DOHH2 (cell line): Measurements from ENCODE around the gene TNIP2.

Experiments used
- CTCF ChIP-seq: fragments of 200-600 bp; sonication (generic); IDR thresholded peaks from one replicate; pipeline ENCODE4 v1.5.1; 2014; ENCODE audit warnings: antibody characterized with exemption, mild to moderate bottlenecking, low read depth, low read length; ENCODE audit not compliant: poor library complexity, severe bottlenecking
- EZH2phosphoT487 ChIP-seq: fragments of 200-600 bp; sonication (generic); IDR thresholded peaks from 2 replicates; pipeline ENCODE4 v1.6.1; 2017; ENCODE audit warnings: borderline replicate concordance, mild to moderate bottlenecking, antibody characterized with exemption, low read length, moderate library complexity, mixed read lengths

DNA sequence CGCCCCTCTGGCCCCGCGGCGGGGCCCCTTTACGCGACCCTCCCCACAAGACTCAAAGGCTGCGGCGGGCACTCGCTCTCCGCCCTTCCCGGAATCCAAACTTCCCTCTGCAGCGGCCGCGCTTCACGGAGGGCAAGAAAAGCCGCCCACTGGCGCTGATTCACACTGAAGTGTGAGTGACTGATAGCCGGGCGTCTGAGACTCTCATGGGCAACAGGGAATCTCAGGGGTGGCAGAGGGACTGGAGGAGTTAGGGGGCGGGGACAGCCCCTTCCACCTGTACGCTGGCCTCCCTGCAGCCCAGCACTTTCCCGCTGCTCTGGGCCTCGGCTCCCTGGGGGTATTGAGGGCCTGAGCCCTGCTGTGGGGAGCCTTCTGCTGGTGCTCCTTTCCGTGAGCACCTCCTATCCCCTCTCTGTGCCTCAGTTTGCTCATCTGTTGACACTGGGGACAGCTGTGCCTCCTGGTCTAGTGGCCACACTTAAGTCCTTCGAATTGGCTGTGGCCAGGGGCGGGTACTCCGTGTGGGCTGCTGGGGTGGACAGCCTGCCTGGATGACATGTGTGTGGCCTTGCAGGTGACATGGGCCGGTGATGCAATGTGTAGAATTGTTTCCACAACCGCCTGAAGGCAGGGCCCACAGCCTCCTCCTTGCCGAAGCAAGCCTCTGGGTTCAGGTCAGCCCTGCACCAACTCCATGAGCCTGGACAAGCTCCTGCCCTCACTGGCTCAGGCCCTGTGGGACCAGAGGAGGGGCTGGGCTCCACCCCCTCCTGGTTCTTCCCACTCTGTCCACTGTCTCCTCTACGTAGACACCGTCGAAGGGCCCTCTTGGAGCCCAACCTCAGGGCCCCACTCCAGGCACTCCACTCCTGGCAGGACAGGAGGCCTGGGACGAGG lies 37.7 kb upstream of the TNIP2 start:
- no peak for TF ChIP-seq CTCF
- no peak for TF ChIP-seq EZH2phosphoT487
